Adrenal gland (tissue), 12 donors: ENCODE measurements around the gene WSCD2. TPM values are rescaled to one million over a fixed set of nuclear protein-coding genes. Genes with fewer than 3 reads are reported as not detected.

Experiments used
- DNase-seq, 7 donors: peaks; one replicate each; pipeline ENCODE4 v3.0.0-alpha.2; 2019 to 2020
- H3K27ac ChIP-seq, 5 donors: fragments of 200-600 bp; sonication (generic) in 4 of 5; 1 replicate in 3 of 5; 2 replicates in 2 of 5; pipeline versions ENCODE4 v1.5.1 to v1.8.0; 2016 to 2020; ENCODE audit warnings: mild to moderate bottlenecking in 1 of 5
- H3K27me3 ChIP-seq: fragments of 200-600 bp; 2 replicates; pipeline ENCODE4 v1.8.0; 2021
- H3K36me3 ChIP-seq, 2 donors: fragments of 200-600 bp; replicated peaks in 1 of 2; 1 replicate in 1 of 2; 2 replicates in 1 of 2; pipeline versions ENCODE4 v1.5.1 to v1.8.0; 2018 to 2022
- H3K4me1 ChIP-seq, 2 donors: fragments of 200-600 bp; replicated peaks in 1 of 2; 1 replicate in 1 of 2; 2 replicates in 1 of 2; pipeline versions ENCODE4 v1.5.1 to v1.8.0; 2018 to 2021
- H3K4me3 ChIP-seq, 4 donors: fragments of 200-600 bp; sonication (generic) in 3 of 4; one replicate each; pipeline ENCODE4 v1.5.1; 2016 to 2018
- H3K9me3 ChIP-seq, 3 donors: fragments of 200-600 bp; sonication (generic) in 1 of 3; replicated peaks in 1 of 3; 1 replicate in 2 of 3; 2 replicates in 1 of 3; pipeline versions ENCODE4 v1.5.1 to v1.8.0; 2016 to 2021
- POLR2A ChIP-seq, 2 donors: fragments of 450-650 bp; IDR thresholded peaks; one replicate each; pipeline ENCODE4 v1.6.1; 2017; ENCODE audit warnings: antibody characterized with exemption in 2 of 2, mild to moderate bottlenecking in 2 of 2, moderate library complexity in 1 of 2
- WGBS, 4 donors: extraction: QIAGEN DNeasy Blood & Tissue Kit in 2 of 4; methylation state at CpG; one replicate each; pipeline versions ENCODE4 v1.1.5 to v1.1.7; 2013 to 2017; 5-methylcytosine and 5-hydroxymethylcytosine counted together
- intact Hi-C, 2 donors: fragments of 100-400 bp; cut with DNase I; formaldehyde crosslinking; loops; one replicate each; pipeline versions ENCODE4 v1.14.1 to v1.15.0; 2022 to 2023
- polyA plus RNA-seq, 3 donors: library from polyadenylated mRNA; stranded (reverse); fragments of 200-250 nt in 2 of 3; fragments of 350-450 nt in 1 of 3; fragmentation: Illumina TruSeq in 1 of 3; extraction: RNeasy Lipid Tissue Mini Kit (QIAGEN cat#74804) in 1 of 3; gene quantifications; one replicate each; pipeline ENCODE4 v1.2.3, GENCODE V29; 2013 to 2014
- total RNA-seq, 9 donors: library from RNA; depleted of rRNA in 4 of 9; stranded (reverse); fragments of >200 nt in 4 of 9; fragments of 120-200 nt in 1 of 9; fragmentation: NEBNext Ultra II Directional in 1 of 9; extraction: Animal tissue kit (Norgen Biotek cat#: 25700) in 1 of 9; gene quantifications; one replicate each; pipeline versions ENCODE4 v1.1.0 to v1.2.4, GENCODE V29; 2013 to 2023
- TF ChIP-seq, protein P1 (sequence below), 6 experiments: fragments of 450-650 bp in 4 of 6; fragments of 200-600 bp in 2 of 6; sonication (generic) in 1 of 6; IDR thresholded peaks; 1 replicate in 5 of 6; 2 replicates in 1 of 6; pipeline versions ENCODE4 v1.5.1 to v1.8.0; 2016 to 2021; ENCODE audit warnings: antibody characterized with exemption in 6 of 6, mild to moderate bottlenecking in 2 of 6, moderate library complexity in 1 of 6
- donor health status: healthy with polysubstance abuse.
- donor health status: Bipolar disorder and iron deficiency.
- donor health status: DM: yes; HTN: yes; CAD: no.
- donor health status: DM: no; HTN: no; CAD: no.
- donor health status: DM: no; HTN: no; CAD: no.
- donor health status: DM: yes; HTN: yes; CAD: no.

WSCD2 gene
- total and polyA plus RNA-seq, 12 donors = 0.18 to 2.9 (median 0.69) TPM

DNA sequence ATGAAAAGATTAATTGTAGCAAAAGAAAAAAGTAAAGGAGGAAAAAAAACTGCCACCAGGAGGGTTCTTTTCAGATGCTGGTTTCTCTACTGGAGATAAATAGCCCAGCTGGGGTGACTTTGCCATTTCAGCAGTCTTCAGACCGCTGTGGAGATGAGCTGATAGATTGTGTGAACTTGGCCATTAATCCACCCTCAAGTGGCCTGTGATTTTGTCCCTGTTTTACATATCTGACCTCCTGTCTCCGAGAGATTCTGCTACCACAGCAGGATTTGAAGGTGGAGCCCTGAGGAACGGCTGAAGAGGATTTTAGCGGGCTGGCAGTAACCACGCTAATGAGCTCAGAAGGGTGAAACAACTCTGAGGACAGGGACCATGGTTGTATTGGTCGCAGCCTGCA, 72.7 kb downstream of the WSCD2 start:
- TF ChIP-seq, protein P1, sequence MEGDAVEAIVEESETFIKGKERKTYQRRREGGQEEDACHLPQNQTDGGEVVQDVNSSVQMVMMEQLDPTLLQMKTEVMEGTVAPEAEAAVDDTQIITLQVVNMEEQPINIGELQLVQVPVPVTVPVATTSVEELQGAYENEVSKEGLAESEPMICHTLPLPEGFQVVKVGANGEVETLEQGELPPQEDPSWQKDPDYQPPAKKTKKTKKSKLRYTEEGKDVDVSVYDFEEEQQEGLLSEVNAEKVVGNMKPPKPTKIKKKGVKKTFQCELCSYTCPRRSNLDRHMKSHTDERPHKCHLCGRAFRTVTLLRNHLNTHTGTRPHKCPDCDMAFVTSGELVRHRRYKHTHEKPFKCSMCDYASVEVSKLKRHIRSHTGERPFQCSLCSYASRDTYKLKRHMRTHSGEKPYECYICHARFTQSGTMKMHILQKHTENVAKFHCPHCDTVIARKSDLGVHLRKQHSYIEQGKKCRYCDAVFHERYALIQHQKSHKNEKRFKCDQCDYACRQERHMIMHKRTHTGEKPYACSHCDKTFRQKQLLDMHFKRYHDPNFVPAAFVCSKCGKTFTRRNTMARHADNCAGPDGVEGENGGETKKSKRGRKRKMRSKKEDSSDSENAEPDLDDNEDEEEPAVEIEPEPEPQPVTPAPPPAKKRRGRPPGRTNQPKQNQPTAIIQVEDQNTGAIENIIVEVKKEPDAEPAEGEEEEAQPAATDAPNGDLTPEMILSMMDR (IDR thresholded peaks at IDR 0.05) = no peak
- no peak for TF ChIP-seq POLR2A (IDR thresholded peaks at IDR 0.05)
- intact Hi-C loops = no loop called here
- no peaks in the 10 kb centered on the region for H3K36me3 ChIP-seq
- no peak overlapping the region for H3K27ac ChIP-seq
- no peaks in the 10 kb centered on the region for H3K9me3 ChIP-seq
- DNase-seq = no peak
- H3K4me3 ChIP-seq = no peak overlapping the region
- no peaks in the 10 kb centered on the region for H3K27me3 ChIP-seq
- 57 to 61% (median 58%) methylated on average over 6 of the region's 6 CpGs for WGBS, 4 donors
- no peaks in the 10 kb centered on the region for H3K4me1 ChIP-seq

DNA sequence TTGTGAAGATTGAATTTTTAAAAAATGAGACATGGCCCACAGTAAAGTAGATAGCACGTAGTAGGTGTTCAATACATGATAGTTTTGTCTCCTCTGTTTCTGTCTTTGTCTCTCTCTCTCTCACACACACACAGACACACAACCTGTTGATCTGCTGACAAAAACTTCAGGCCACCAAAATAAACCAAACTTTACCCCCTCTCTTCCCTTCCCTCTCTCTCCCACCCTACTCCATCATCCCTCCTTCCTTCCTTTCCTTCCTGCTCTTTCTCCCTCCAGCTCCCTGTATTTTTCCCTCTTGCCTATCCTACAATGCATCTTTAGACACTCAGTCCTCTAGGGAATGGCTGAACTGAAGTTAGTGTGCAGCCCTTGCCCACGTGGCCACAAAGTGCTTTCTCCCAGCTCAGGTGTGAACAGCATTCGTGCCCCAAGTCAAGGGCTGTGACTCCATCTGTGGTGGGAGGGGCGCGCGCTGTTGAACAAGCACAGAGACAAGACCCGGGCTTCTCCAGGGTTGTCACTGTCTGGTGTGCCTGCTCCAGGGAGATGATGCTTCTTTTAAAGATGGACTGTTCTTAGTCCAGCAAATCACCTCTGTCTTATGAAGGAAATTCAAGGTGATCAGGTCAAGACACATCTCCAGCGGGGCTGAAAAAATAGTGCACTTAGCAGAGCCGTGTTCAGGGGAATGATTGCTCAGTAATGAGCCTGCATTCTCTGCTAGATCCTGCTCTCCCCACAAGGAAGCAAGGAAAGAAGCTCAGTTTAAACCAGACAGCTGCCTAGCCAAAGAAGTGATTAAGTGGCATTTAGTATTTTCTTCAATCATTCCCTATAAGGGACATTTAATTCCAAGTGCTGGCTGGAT, 75.3 kb downstream of the WSCD2 start:
- WGBS, 4 donors = 74 to 83% (median 78%) methylated on average over 9 of the region's 9 CpGs
- Histone ChIP-seq H3K4me1 (no peaks in the 10 kb centered on the region), H3K36me3 (no peaks in the 10 kb centered on the region), H3K27ac (no peak overlapping the region), H3K4me3 (no peak overlapping the region), H3K9me3 (no peaks in the 10 kb centered on the region), H3K27me3 (peaks cover 4% of the 10 kb centered on the region)
- intact Hi-C loops = no loop called here
- DNase-seq = no peak
- TF ChIP-seq, protein P1 (IDR thresholded peaks at IDR 0.05) = no peak
- no peak for TF ChIP-seq POLR2A (IDR thresholded peaks at IDR 0.05)

DNA sequence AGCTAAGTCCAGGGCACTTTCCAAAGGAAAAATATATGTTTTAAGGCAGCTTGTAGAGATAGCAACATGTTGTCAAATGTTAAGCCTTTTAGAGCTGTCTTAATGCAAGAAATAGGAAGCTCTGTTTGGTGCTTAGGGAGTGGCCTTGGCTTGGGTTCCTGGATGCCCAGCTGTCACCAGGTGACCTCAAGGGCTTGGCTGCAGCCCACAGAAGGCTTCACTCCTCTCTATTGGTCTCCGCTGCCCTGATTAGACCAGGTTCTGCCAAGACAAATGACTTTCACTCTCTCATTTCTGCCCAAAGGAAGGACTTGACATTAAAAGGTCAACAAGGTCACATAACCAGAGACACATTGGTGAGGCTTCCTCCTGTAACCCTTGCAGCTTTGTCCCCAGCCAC, 76.8 kb downstream of the WSCD2 start:
- Histone ChIP-seq H3K9me3 (no peaks in the 10 kb centered on the region), H3K36me3 (no peaks in the 10 kb centered on the region), H3K4me3 (no peak overlapping the region), H3K27me3 (peaks cover 4% of the 10 kb centered on the region), H3K4me1 (no peaks in the 10 kb centered on the region), H3K27ac (no peak overlapping the region)
- DNase-seq = no peak
- intact Hi-C loops = no loop called here
- TF ChIP-seq, protein P1 (IDR thresholded peaks at IDR 0.05) = no peak
- 57 to 75% (median 72%) methylated on average over 1 of the region's 1 CpG for WGBS, 4 donors

DNA sequence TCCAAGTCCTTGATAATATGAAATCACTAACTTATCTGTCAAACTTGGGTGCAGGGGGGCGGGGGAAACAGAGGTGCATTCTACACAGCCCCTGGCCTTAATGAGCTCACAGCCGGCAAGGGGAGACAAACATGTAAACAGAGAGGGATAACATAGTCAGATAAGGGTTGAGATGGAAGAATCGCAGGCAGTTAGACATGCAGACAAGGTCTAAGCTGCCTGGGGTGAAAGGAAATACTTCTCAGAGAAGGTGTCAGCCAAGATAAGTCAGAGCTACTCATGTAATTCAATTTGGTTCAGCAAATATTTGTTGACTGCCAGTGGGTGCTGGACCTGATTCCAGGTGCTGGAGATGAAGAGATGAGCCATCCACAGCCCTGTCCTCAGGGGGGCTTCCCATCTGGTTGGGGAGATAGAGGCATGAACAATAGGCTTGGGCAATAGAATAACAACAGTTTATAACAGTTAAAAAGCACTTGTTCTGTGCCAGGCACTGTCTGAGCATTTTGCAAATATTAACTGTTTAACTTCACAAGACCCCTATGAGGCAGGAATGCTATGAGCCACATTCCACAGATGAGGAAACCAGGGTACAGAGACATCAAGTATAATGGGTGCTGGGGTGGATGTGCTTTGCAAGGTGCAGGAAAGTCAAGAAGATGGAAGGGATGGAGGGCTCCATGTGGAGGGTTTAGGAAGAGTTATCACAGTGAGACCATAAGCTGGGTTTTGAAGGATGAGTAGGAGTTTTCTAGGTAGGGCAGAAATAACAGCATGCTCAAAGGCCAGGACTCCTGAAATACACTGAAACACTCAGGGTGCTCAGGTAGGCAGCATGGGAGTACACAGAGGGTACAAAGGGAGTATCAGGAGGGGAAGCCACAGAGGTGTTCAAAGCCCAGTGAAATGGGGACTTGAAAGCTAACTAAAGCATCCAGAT, 79.0 kb downstream of the WSCD2 start:
- peaks cover 4% of the 10 kb centered on the region for H3K27me3 ChIP-seq
- H3K4me1 ChIP-seq = no peaks in the 10 kb centered on the region
- no peaks in the 10 kb centered on the region for H3K9me3 ChIP-seq
- no peak for DNase-seq
- intact Hi-C loops = no loop called here
- WGBS, 4 donors = 37 to 55% (median 43%) methylated on average over 3 of the region's 3 CpGs
- H3K4me3 ChIP-seq = no peak overlapping the region
- H3K27ac ChIP-seq = no peak overlapping the region
- no peaks in the 10 kb centered on the region for H3K36me3 ChIP-seq
- TF ChIP-seq, protein P1 (IDR thresholded peaks at IDR 0.05) = no peak
- TF ChIP-seq POLR2A (IDR thresholded peaks at IDR 0.05) = no peak
